ENCODE measurements around the gene NCAN. TPM values are rescaled to one million over a fixed set of nuclear protein-coding genes. Genes with fewer than 3 reads are reported as not detected.

Gene NCAN
- total and polyA plus RNA-seq, 3 experiments from 2014 or later, result 0.04 TPM; not detected in 2

- POLR2A ChIA-PET, result no interaction called here
- no peaks in the 10 kb centered on the region for H3K36me3 ChIP-seq (ENCODE audit: insufficient read depth, low read length)
- peak overlapping the region in 3 of 7 donors; percentile 20 to 41 (median 20) for H3K4me3 Mint-ChIP-seq
- H3K36me3 Mint-ChIP-seq, result peaks cover 0 to 6% (median 0%) of the 10 kb centered on the region in 3 donors
- H3K27me3 ChIP-seq (ENCODE audit: insufficient read depth, low read length, poor library complexity, severe bottlenecking), result peaks cover 11% of the 10 kb centered on the region
- H3K4me3 ChIP-seq (ENCODE audit: low read length), result no peak overlapping the region
- CTCF ChIA-PET, result no interaction called here
- no peak overlapping the region for H3K27ac Mint-ChIP-seq
- no peaks in the 10 kb centered on the region for H3K9me3 ChIP-seq (ENCODE audit: low read length)
- H3K4me1 ChIP-seq (ENCODE audit: insufficient read depth, low read length), result no peaks in the 10 kb centered on the region
- DNase-seq, result no peak
- peaks cover 0 to 14% (median 9%) of the 10 kb centered on the region in 3 donors for H3K4me1 Mint-ChIP-seq
- peaks cover 30 to 67% of the 10 kb centered on the region in 2 donors for H3K27me3 Mint-ChIP-seq
- peaks cover 0 to 2% (median 0%) of the 10 kb centered on the region in 5 donors for H3K9me3 Mint-ChIP-seq
- H3K27ac ChIP-seq (ENCODE audit: low read depth, low read length), result no peak overlapping the region
Observed at GRCh38 chr19:19260417-19261214, 48.9 kb downstream of the NCAN start.

GRCh38 chr19:19261350-19262189 lies 49.8 kb downstream of the NCAN start:
- Histone ChIP-seq H3K4me1 (ENCODE audit: insufficient read depth, low read length) (no peaks in the 10 kb centered on the region), H3K36me3 (ENCODE audit: insufficient read depth, low read length) (no peaks in the 10 kb centered on the region), H3K9me3 (ENCODE audit: low read length) (no peaks in the 10 kb centered on the region), H3K27me3 (ENCODE audit: insufficient read depth, low read length, poor library complexity, severe bottlenecking) (peaks cover 11% of the 10 kb centered on the region), H3K4me3 (ENCODE audit: low read length) (no peak overlapping the region), H3K27ac (ENCODE audit: low read depth, low read length) (no peak overlapping the region)
- Mint-ChIP-seq H3K4me3 (peak overlapping the region in 4 of 7 donors; percentile 8 to 63 (median 23)), H3K36me3 (peaks cover 0 to 6% (median 0%) of the 10 kb centered on the region in 3 donors), H3K27ac (no peak overlapping the region), H3K4me1 (peaks cover 0 to 14% (median 9%) of the 10 kb centered on the region in 3 donors), H3K9me3 (peaks cover 0 to 2% (median 0%) of the 10 kb centered on the region in 5 donors), H3K27me3 (peaks cover 25 to 60% of the 10 kb centered on the region in 2 donors)
- no peak for DNase-seq
- ChIA-PET POLR2A (no interaction called here), CTCF (no interaction called here)

- Histone ChIP-seq H3K4me1 (ENCODE audit: insufficient read depth, low read length) (no peaks in the 10 kb centered on the region), H3K27me3 (ENCODE audit: insufficient read depth, low read length, poor library complexity, severe bottlenecking) (peaks cover 11% of the 10 kb centered on the region), H3K4me3 (ENCODE audit: low read length) (no peak overlapping the region), H3K9me3 (ENCODE audit: low read length) (no peaks in the 10 kb centered on the region), H3K36me3 (ENCODE audit: insufficient read depth, low read length) (no peaks in the 10 kb centered on the region), H3K27ac (ENCODE audit: low read depth, low read length) (no peak overlapping the region)
- peak overlapping the region in 4 of 7 donors; percentile 8 to 26 (median 17) for H3K4me3 Mint-ChIP-seq
- peaks cover 0 to 14% (median 9%) of the 10 kb centered on the region in 3 donors for H3K4me1 Mint-ChIP-seq
- DNase-seq, result no peak
- no peaks in the 10 kb centered on the region for H3K9me3 Mint-ChIP-seq
- H3K27ac Mint-ChIP-seq, result no peak overlapping the region
- ChIA-PET POLR2A (no interaction called here), CTCF (no interaction called here)
- H3K27me3 Mint-ChIP-seq, result peaks cover 23 to 52% of the 10 kb centered on the region in 2 donors
- peaks cover 0 to 6% (median 0%) of the 10 kb centered on the region in 3 donors for H3K36me3 Mint-ChIP-seq
Observed at GRCh38 chr19:19262190-19263057, 50.7 kb downstream of the NCAN start.

GRCh38 chr19:19263886-19264487 lies 52.2 kb downstream of the NCAN start:
- no peak overlapping the region for H3K4me3 Mint-ChIP-seq
- no peaks in the 10 kb centered on the region for H3K9me3 Mint-ChIP-seq
- peaks cover 23 to 49% of the 10 kb centered on the region in 2 donors for H3K27me3 Mint-ChIP-seq

GRCh38 chr19:19267305-19267704 lies 55.5 kb downstream of the NCAN start:
- Histone ChIP-seq H3K4me1 (ENCODE audit: insufficient read depth, low read length) (no peaks in the 10 kb centered on the region), H3K36me3 (ENCODE audit: insufficient read depth, low read length) (no peaks in the 10 kb centered on the region), H3K4me3 (ENCODE audit: low read length) (no peak overlapping the region), H3K9me3 (ENCODE audit: low read length) (no peaks in the 10 kb centered on the region), H3K27me3 (ENCODE audit: insufficient read depth, low read length, poor library complexity, severe bottlenecking) (peaks cover 2% of the 10 kb centered on the region), H3K27ac (ENCODE audit: low read depth, low read length) (no peak overlapping the region)
- H3K4me1 Mint-ChIP-seq, result peaks cover under 1 to 2% (median 2%) of the 10 kb centered on the region in 3 donors
- ChIA-PET CTCF (no interaction called here), POLR2A (no interaction called here)
- H3K4me3 Mint-ChIP-seq, result no peak overlapping the region
- H3K27ac Mint-ChIP-seq, result no peak overlapping the region
- H3K9me3 Mint-ChIP-seq, result no peaks in the 10 kb centered on the region
- H3K27me3 Mint-ChIP-seq, result peaks cover 13 to 26% of the 10 kb centered on the region in 2 donors
- H3K36me3 Mint-ChIP-seq, result no peaks in the 10 kb centered on the region
- DNase-seq, result no peak

More at GRCh38 chr19:19263886-19264487, 52.2 kb downstream of the NCAN start:
- Histone ChIP-seq H3K4me1 (ENCODE audit: insufficient read depth, low read length) (no peaks in the 10 kb centered on the region), H3K36me3 (ENCODE audit: insufficient read depth, low read length) (no peaks in the 10 kb centered on the region), H3K27ac (ENCODE audit: low read depth, low read length) (no peak overlapping the region), H3K9me3 (ENCODE audit: low read length) (no peaks in the 10 kb centered on the region), H3K4me3 (ENCODE audit: low read length) (no peak overlapping the region), H3K27me3 (ENCODE audit: insufficient read depth, low read length, poor library complexity, severe bottlenecking) (peaks cover 11% of the 10 kb centered on the region)
- no peak overlapping the region for H3K27ac Mint-ChIP-seq
- POLR2A ChIA-PET, result no interaction called here
- CTCF ChIA-PET, result no interaction called here
- peaks cover 0 to 6% (median 0%) of the 10 kb centered on the region in 3 donors for H3K36me3 Mint-ChIP-seq
- DNase-seq, result no peak
- H3K4me1 Mint-ChIP-seq, result peaks cover 0 to 14% (median 9%) of the 10 kb centered on the region in 3 donors

- Mint-ChIP-seq H3K27ac (peak overlapping the region in 1 of 8 donors; percentile 13), H3K4me1 (peaks cover 4 to 8% (median 8%) of the 10 kb centered on the region in 3 donors), H3K4me3 (no peak overlapping the region), H3K27me3 (peaks cover 2 to 22% of the 10 kb centered on the region in 2 donors), H3K9me3 (no peaks in the 10 kb centered on the region), H3K36me3 (no peaks in the 10 kb centered on the region)
- ChIA-PET CTCF (no interaction called here), POLR2A (interaction anchor here (0.6 to 0.7 kb wide), 2 partner anchors 8 to 18 kb away, joined by 4 to 5 read pairs; no protein-coding TSS in a partner anchor)
- Histone ChIP-seq H3K4me3 (ENCODE audit: low read length) (no peak overlapping the region), H3K27ac (ENCODE audit: low read depth, low read length) (no peak overlapping the region), H3K27me3 (ENCODE audit: insufficient read depth, low read length, poor library complexity, severe bottlenecking) (no peaks in the 10 kb centered on the region), H3K9me3 (ENCODE audit: low read length) (no peaks in the 10 kb centered on the region), H3K36me3 (ENCODE audit: insufficient read depth, low read length) (no peaks in the 10 kb centered on the region), H3K4me1 (ENCODE audit: insufficient read depth, low read length) (no peaks in the 10 kb centered on the region)
- DNase-seq, result no peak
Observed at GRCh38 chr19:19268453-19269385, 57.0 kb downstream of the NCAN start.
